ENCODE data around the gene NDUFB7.
A peak's percentile ranks its signal among the peaks of the same experiment; 100 is the strongest.
"Not testable (repeated sequence)": the region's sequence is repeated elsewhere in the genome, so short reads cannot be mapped to it uniquely, and the experiment has no call there.

NDUFB7 gene

GRCh38 chr19:14552006-14552360 lies 19.9 kb downstream of the NDUFB7 start:
- not testable (repeated sequence) for DNase-seq

- not testable (repeated sequence) for DNase-seq
Measured at GRCh38 chr19:14551134-14552005, 20.5 kb downstream of the NDUFB7 start.

- no peak for DNase-seq
Measured at GRCh38 chr19:14550201-14550754, 21.6 kb downstream of the NDUFB7 start.

GRCh38 chr19:14545716-14546082 lies 26.2 kb downstream of the NDUFB7 start:
- peak; percentile 37 for DNase-seq

- DNase-seq = peak; percentile 90
Measured at GRCh38 chr19:14544977-14545715, 26.7 kb downstream of the NDUFB7 start.

GRCh38 chr19:14544047-14544446 lies 27.8 kb downstream of the NDUFB7 start:
- DNase-seq = no peak

- DNase-seq = peak; percentile 42
Measured at GRCh38 chr19:14542711-14543328, 29.0 kb downstream of the NDUFB7 start.

- not testable (repeated sequence) for DNase-seq
Measured at GRCh38 chr19:14541979-14542378, 29.9 kb downstream of the NDUFB7 start.

GRCh38 chr19:14540741-14541525 lies 30.9 kb downstream of the NDUFB7 start:
- DNase-seq = no peak

- no peak for DNase-seq
Measured at GRCh38 chr19:14536926-14537692, 34.8 kb downstream of the NDUFB7 start.

GRCh38 chr19:14533450-14533849 lies 38.4 kb downstream of the NDUFB7 start:
- no peak for DNase-seq

- no peak for DNase-seq
Measured at GRCh38 chr19:14530506-14530905, 41.4 kb downstream of the NDUFB7 start.

GRCh38 chr19:14530005-14530348 lies 41.9 kb downstream of the NDUFB7 start:
- DNase-seq = no peak

- DNase-seq = peak; percentile 99
Measured at GRCh38 chr19:14529254-14530004, 42.4 kb downstream of the NDUFB7 start, which contains the start of gene TECR. TSS of gene TECR (plus strand) at chr19:14529594. CDS start at chr19:14529697, 103 bp downstream.

- DNase-seq = no peak
Measured at GRCh38 chr19:14528419-14529253, 43.2 kb downstream of the NDUFB7 start.

GRCh38 chr19:14526423-14526822 lies 45.4 kb downstream of the NDUFB7 start:
- DNase-seq = no peak

GRCh38 chr19:14525729-14526128 lies 46.1 kb downstream of the NDUFB7 start:
- no peak for DNase-seq

- no peak for DNase-seq
Measured at GRCh38 chr19:14520543-14520942, 51.3 kb downstream of the NDUFB7 start.

- no peak for DNase-seq
Measured at GRCh38 chr19:14519860-14520407, 51.9 kb downstream of the NDUFB7 start.
